GM19025 (cell line): Measurements from ENCODE around the gene PPP5C.
"Not testable (repeated sequence)": the region's sequence is repeated elsewhere in the genome, so short reads cannot be mapped to it uniquely, and the experiment has no call there.

Experiments used
- ATAC-seq: cut with Tn5 transposase; IDR thresholded peaks from one replicate; pipeline ENCODE4 v1.9.1; 2021; ENCODE audit warnings: mild to moderate bottlenecking, low read depth, moderate library complexity; ENCODE audit not compliant: unreplicated experiment

Gene PPP5C, protein sequence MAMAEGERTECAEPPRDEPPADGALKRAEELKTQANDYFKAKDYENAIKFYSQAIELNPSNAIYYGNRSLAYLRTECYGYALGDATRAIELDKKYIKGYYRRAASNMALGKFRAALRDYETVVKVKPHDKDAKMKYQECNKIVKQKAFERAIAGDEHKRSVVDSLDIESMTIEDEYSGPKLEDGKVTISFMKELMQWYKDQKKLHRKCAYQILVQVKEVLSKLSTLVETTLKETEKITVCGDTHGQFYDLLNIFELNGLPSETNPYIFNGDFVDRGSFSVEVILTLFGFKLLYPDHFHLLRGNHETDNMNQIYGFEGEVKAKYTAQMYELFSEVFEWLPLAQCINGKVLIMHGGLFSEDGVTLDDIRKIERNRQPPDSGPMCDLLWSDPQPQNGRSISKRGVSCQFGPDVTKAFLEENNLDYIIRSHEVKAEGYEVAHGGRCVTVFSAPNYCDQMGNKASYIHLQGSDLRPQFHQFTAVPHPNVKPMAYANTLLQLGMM

GRCh38 chr19:46346821-46347571, at the start of gene PPP5C:
Gene PPP5C (plus strand): TSS chr19:46347087. CDS start chr19:46347097, 10 bp downstream.
- ATAC-seq = peak; percentile 39

DNA sequence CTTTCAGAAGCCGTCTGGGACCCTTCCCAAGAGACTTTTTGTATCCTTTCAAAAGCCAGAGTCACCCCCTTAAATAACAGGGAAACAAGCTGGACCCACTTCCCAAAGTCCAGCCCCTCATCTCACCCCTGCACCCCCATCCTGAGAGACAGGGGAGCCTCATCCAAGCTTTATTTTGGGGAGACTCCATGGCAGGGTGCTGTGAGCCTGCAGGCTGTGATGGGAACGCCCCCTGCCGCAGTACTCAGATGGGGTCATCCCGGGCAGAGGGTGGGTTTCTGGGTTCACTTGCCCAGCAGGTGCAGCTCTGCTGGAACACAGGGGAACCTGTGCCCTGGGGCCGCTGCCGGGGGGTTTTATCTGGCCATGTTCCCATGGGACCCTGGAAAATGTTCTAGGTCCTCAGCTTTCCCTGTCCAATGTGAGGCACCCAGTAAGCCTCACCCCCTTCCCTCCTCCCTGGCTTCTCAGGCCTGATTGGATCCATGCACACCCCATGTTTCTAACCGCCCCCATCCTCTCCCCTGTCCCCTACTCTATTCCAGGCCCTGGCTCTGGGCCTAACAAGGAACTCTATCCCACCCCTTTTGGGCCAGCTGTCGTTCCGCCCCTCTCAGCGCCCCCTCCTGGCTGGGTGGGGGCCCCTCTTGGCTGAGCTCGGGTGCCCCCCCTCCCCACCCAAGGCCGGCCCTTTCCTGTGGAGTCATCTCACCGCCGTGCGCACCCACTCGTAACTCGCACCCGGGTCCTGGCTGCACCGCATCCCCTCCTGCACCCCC, 49.0 kb upstream of the PPP5C start:
- ATAC-seq = no peak

DNA sequence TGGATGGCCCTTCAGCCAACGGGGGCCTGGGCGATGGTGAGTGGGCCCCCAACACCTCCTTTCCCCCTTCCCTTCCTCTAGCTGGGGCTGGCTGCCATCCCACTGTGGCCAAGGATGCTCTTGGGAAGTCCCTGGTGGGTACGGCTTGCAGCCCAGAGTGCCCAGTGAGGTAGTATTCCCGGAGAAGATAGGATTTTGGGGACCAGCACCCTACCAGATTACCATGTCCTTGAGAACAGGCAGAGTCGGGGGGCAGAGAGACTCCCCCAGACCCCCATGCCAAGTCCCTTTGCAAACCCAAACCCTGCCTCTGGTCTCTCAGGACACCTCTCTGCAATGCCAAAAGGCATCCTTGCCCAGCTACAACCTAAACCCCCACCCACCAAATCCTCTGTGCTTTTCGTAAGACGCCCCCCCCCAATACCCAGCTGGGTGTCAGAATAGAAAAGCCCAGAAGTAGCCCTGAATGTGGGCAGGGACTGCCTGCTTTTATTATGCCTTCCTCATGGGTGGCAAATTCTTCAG, 48.3 kb upstream of the PPP5C start:
- ATAC-seq = no peak

GRCh38 chr19:46299004-46299509, 47.8 kb upstream of the PPP5C start:
- no peak for ATAC-seq

DNA sequence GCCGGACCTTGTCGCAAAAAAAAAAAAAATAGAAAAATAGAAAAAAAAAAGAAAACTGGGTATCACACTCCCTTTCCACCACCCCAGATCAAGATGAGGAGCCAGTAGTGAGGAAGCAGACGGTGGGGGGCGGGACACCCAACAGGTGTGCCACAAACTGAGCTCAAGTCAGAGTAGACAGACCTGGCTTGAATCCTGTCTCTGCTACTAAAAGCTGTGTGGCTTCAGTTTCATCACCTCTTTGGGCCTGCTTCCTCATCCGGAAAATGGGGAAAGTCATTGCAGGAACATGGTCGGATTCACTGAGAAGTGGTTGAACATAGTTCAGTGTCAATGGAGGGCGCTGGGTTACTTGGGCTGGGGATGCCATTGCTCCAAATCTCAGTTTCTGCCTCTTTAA, 47.2 kb upstream of the PPP5C start:
- ATAC-seq = no peak

- no peak for ATAC-seq
These were observed 43.6 kb upstream of the PPP5C start for GRCh38 chr19:46303322-46303690.

GRCh38 chr19:46303691-46304397, 43.0 kb upstream of the PPP5C start:
- no peak for ATAC-seq

DNA sequence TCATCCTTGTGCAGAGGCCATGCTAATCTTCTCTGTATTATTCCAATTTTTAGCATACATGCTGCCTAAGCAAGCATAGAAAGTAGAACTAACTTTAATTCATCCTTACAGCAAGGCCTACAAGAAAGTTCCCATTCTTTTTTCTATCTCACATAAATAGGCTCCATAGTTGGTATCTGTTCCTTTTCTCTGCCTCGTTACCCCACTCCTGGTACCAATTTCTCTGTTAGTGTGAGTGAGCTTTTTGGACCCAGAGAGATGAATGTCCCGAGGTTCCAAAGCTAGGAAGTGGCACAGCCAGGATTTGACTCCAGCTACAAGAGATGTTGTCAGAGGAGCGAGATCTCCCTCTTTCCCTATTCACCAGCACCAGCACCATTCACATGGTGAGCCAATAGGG, 40.4 kb upstream of the PPP5C start:
- ATAC-seq = no peak

DNA sequence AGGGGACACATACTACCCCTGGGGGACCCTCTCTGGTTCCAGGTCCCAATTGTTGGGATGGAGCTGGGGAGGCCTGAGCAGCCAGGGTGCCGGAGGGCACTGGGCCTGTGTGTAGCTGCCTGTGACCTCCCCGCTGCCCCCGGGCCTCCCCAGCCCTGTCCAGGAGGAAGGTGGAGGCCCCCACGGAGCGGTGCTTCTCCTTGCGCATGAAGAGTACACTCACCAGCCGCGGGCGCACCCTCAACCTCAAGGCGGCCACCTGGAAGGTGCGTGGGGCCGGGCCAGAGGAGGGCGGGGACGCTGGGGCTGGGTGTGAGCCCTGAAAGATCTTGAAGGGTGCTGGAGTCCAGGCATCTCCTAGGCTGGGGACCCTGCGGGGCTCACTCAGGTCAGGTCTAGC, 38.4 kb upstream of the PPP5C start:
- ATAC-seq = no peak

GRCh38 chr19:46309056-46309455, 37.8 kb upstream of the PPP5C start:
- no peak for ATAC-seq

DNA sequence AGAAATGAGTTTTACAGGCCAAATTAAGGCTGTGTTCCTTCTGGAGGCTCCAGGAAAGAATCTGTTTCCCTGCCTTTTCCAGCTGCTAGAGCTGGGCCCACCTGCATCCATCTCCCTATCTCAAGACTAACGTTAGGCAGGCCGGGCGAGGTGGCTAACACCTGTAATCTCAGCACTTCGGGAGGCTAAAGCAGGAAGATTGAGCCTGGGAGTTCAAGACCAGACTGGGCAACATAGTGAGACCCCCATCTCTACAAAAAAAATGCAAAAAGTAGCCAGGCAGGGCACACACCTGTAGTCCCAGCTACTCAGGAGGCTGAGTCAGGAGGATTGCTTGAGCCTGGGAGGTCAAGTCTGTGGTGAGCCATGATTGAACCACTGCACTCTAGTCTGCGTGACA, 35.4 kb upstream of the PPP5C start:
- no peak for ATAC-seq

GRCh38 chr19:46313540-46314469, 33.1 kb upstream of the PPP5C start:
- not testable (repeated sequence) for ATAC-seq

GRCh38 chr19:46317339-46317738, 29.5 kb upstream of the PPP5C start:
- ATAC-seq = no peak

DNA sequence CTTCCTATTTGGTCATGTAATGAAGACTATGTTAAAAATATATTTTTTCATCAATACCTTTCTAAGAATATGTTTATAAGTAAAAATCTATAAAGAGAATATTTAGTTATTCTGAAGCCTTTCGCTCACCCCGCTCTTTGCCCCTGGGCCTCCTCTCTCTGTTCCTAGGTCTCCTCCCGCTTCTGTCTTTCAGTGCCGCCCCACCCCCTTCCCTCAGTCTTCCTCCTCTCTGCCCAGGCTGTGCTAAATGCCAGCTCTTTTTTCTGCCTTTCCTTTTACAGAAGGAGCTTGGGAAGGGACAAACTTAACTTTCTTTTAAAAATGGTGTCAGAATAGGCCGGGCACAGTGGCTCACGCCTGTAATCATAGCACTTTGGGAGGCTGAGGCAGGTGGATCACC, 27.3 kb upstream of the PPP5C start:
- no peak for ATAC-seq

GRCh38 chr19:46320559-46320958, 26.3 kb upstream of the PPP5C start:
- ATAC-seq = no peak

DNA sequence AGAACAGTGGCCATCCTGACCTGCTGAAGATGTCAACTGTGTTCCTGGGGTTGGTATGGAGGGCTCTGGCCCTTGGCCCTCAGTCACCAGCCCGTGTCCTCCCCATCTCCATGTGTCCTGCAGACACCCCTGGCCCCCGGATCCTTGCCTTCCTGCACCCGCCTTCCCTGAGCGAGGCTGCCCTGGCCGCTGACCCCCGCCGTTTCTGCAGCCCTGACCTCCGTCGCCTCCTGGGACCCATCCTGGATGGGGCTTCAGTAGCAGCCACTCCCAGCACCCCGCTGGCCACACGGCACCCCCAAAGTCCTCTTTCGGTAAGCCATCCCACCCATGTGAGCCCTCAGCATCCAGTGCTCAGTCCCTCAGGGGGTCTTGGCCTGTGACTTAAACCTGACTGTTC, 25.2 kb upstream of the PPP5C start:
- ATAC-seq = no peak

- ATAC-seq = not testable (repeated sequence)
These were observed 23.7 kb upstream of the PPP5C start for GRCh38 chr19:46323227-46323626.

- ATAC-seq = no peak
These were observed 22.6 kb upstream of the PPP5C start for GRCh38 chr19:46324277-46324676.

DNA sequence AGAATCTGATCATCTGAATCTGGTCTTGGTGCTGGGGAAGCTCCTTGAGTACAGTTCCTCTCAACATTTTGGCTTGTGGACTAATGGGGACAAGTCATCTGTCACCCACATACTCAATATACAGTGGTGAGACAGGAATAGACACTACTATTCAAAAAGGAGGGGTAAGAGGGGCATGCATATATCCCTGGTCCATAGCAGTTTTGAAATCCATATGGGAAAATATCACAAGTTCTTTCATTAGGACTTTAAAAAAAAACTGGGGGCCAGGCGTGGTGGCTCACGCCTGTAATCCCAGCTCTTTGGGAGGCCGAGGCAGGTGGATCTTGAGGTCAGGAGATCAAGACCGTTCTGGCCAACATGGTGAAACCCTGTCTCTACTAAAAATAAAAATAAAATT, 20.3 kb upstream of the PPP5C start:
- ATAC-seq = no peak
